K562 (cell line): ENCODE measurements around the gene SYS1. TPM values are rescaled to one million over a fixed set of nuclear protein-coding genes. Genes with fewer than 3 reads are reported as not detected.

Experiments
- ARHGAP35 ChIP-seq: fragments of 450-650 bp; IDR thresholded peaks from 2 replicates; pipeline ENCODE4 v1.6.1; 2018; ENCODE audit not compliant: partially characterized antibody
- ATF7 ChIP-seq: fragments of 450-650 bp; IDR thresholded peaks from 2 replicates; pipeline ENCODE4 v1.7.1; 2014; ENCODE audit warnings: mild to moderate bottlenecking, moderate library complexity
- DEAF1 ChIP-seq: fragments of 450-650 bp; formaldehyde crosslinking; IDR thresholded peaks from 2 replicates; pipeline ENCODE4 v1.4.0; 2020; ENCODE audit warnings: mild to moderate bottlenecking, moderate library complexity
- EP300 ChIP-seq: IDR thresholded peaks from 2 replicates; pipeline ENCODE4 v1.6.1; 2012; ENCODE audit warnings: low read length, improper control_type of control experiment
- HDGF ChIP-seq: fragments of 450-650 bp; IDR thresholded peaks from 2 replicates; pipeline ENCODE4 v1.6.1; 2016
- HSF4 ChIP-seq: fragments of 250-450 bp; sonication (Bioruptor Pico); IDR thresholded peaks from 2 replicates; pipeline ENCODE4 v2.1.2; 2022; ENCODE audit warnings: mild to moderate bottlenecking, moderate library complexity, borderline replicate concordance
- JUN ChIP-seq, 2 experiments: sonication (generic) in 1 of 2; formaldehyde crosslinking in 1 of 2; IDR thresholded peaks; 2 replicates each; pipeline versions ENCODE4 v1.6.1 to v1.8.0; 2012 to 2022; ENCODE audit warnings: borderline replicate concordance in 2 of 2, mild to moderate bottlenecking in 2 of 2, improper control_type of control experiment in 1 of 2, low read depth in 1 of 2, low read length in 1 of 2, missing genetic modification reagents in 1 of 2
- MEIS2 ChIP-seq: fragments of 450-650 bp; IDR thresholded peaks from 2 replicates; pipeline ENCODE4 v1.6.1; 2014; ENCODE audit warnings: mild to moderate bottlenecking; ENCODE audit not compliant: partially characterized antibody
- NUFIP1 ChIP-seq: fragments of 450-650 bp; IDR thresholded peaks from 2 replicates; pipeline ENCODE4 v1.6.1; 2018; ENCODE audit not compliant: partially characterized antibody
- RBFOX2 ChIP-seq: fragments of 200-400 bp; formaldehyde crosslinking; IDR thresholded peaks from 2 replicates; pipeline ENCODE4 v1.6.1; 2017; ENCODE audit warnings: low read depth, mild to moderate bottlenecking, low read length, moderate library complexity
- SLC30A9 ChIP-seq: fragments of 250-450 bp; sonication (Bioruptor Pico); IDR thresholded peaks from 2 replicates; pipeline ENCODE4 v1.8.0; 2022; ENCODE audit warnings: mild to moderate bottlenecking, moderate library complexity
- SRF ChIP-seq, 2 experiments: fragments of 250-450, 450-650 bp in 1 of 2; sonication (Bioruptor Pico) in 1 of 2; sonication (generic) in 1 of 2; formaldehyde crosslinking; IDR thresholded peaks; 2 replicates each; pipeline versions ENCODE4 v1.5.0 to v1.5.1; 2020 to 2022; ENCODE audit warnings: mild to moderate bottlenecking in 1 of 2, missing genetic modification reagents in 1 of 2
- TCF3 ChIP-seq: sonication (generic); formaldehyde crosslinking; IDR thresholded peaks from 2 replicates; pipeline ENCODE4 v1.4.0; 2020; ENCODE audit warnings: mild to moderate bottlenecking, missing genetic modification reagents
- THAP7 ChIP-seq: fragments of 250-450 bp; sonication (Bioruptor Pico); IDR thresholded peaks from 2 replicates; pipeline ENCODE4 v1.5.0; 2021
- TRIM24 ChIP-seq, 2 experiments: fragments of 450-650 bp; IDR thresholded peaks; 2 replicates each; pipeline ENCODE4 v1.6.1; 2016
- ZFX ChIP-seq: sonication (generic); formaldehyde crosslinking; IDR thresholded peaks from 2 replicates; pipeline ENCODE4 v1.8.0; 2022; ENCODE audit warnings: mild to moderate bottlenecking, missing genetic modification reagents, moderate library complexity
- polyA plus RNA-seq, 8 experiments: library from polyadenylated mRNA; depleted of rRNA in 4 of 8; stranded (reverse) in 5 of 8; unstranded in 3 of 8; fragments of >200 nt; fragmentation: Nextera tagmentation in 2 of 8; fragmentation: Illumina TruSeq in 1 of 8; extraction: Ambion mirVana in 2 of 8; extraction: Trizol in 1 of 8; gene quantifications; 2 replicates each; pipeline versions ENCODE4 v1.2.1 to v1.2.3, GENCODE V29; 2011 to 2014; ENCODE audit warnings: inconsistent platforms in 1 of 8, missing spikeins in 1 of 8
- total RNA-seq, 7 experiments: library from RNA; depleted of rRNA in 6 of 7; stranded (reverse); fragments of >200 nt in 6 of 7; fragmentation: Illumina TruSeq in 2 of 7; extraction: Trizol in 2 of 7; gene quantifications; 2 replicates each; pipeline versions ENCODE4 v1.2.1 to v1.2.3, GENCODE V29; 2011 to 2021; ENCODE audit warnings: low replicate concordance in 1 of 7
- TF ChIP-seq, protein P1 (sequence below): sonication (generic); formaldehyde crosslinking; IDR thresholded peaks from 2 replicates; pipeline ENCODE4 v1.8.1; 2022; ENCODE audit warnings: missing genetic modification reagents
- TF ChIP-seq, protein P2 (sequence below): fragments of 450-650 bp; formaldehyde crosslinking; IDR thresholded peaks from 2 replicates; pipeline ENCODE4 v1.4.0; 2022; ENCODE audit warnings: mild to moderate bottlenecking, moderate library complexity
- TF ChIP-seq, protein P3 (sequence below): fragments of 200-400 bp; formaldehyde crosslinking; IDR thresholded peaks from 2 replicates; pipeline ENCODE4 v1.6.1; 2017; ENCODE audit warnings: mild to moderate bottlenecking, low read depth, low read length, moderate library complexity
- TF ChIP-seq, protein P4 (sequence below), 2 experiments: fragments of 450-650 bp; IDR thresholded peaks; 2 replicates each; pipeline ENCODE4 v1.6.1; 2016

Gene SYS1
- total and polyA plus RNA-seq, 9 of the 15 experiments (the other 6 are each of a cell fraction or from before 2014, with no cell fraction given), result 11.1 to 25.2 (median 17.5) TPM

DNA sequence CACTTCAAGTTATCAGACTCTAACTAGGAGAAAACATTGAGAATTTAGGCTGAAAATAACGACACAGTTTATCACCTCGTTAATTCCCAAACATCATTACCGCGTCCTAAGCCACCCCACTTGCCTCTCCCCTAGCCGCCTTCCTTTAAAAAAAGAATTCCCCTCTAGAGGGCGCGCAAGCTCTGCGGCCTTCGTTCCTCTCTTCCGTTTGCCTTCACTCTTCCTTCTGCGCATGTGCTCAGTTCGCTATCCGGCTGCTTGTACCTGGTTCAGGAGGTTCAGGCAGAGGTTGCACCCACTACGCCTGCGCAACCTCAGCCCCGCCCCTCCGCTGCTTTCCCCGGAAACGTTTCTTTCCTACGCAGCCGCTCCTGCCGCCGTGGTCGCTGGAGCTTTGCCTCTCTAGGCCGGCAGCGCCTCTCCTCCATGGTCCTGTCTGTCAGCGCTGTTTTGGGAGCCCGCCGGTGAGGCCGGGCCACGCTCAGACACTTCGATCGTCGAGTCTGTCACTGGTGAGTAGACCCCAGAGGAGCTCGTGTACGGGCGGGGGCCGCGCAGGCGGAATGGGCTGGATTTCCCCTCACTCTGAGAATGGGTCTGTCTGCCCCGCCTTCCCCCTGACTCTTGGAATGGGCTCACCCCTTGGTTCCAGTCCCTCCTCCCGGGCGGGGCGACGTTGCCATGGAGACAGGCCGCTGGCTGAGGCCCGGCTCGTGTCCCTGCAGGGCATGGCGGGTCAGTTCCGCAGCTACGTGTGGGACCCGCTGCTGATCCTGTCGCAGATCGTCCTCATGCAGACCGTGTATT, at the start of gene SYS1 (continued):
- TF ChIP-seq DEAF1 (CRISPR knock-in tag) (peak; percentile 45; the same call in 1 of the 2 replicates), JUN (IDR thresholded peaks at IDR 0.05; ENCODE audit: borderline replicate concordance, low read depth, low read length) (no peak), JUN (CRISPR knock-in tag; IDR thresholded peaks at IDR 0.05; ENCODE audit: borderline replicate concordance) (no peak), HDGF (no peak), THAP7 (CRISPR knock-in tag) (no peak), SLC30A9 (no peak), EP300 (no peak; the same call in 1 of the 2 replicates), HSF4 (no peak), RBFOX2 (peak; percentile 98), TCF3 (CRISPR knock-in tag) (0 out of 2 replicates have a peak, but pooled peaks have one; percentile 2), TRIM24 (IDR thresholded peaks at IDR 0.05) (no peak), MEIS2 (peak; percentile 96), ZFX (CRISPR knock-in tag) (peak; percentile 86), ATF7 (peak; percentile 99), NUFIP1 (no peak), ARHGAP35 (no peak), SRF (CRISPR knock-in tag; IDR thresholded peaks at IDR 0.05) (no peak)
- TF ChIP-seq, protein P1, sequence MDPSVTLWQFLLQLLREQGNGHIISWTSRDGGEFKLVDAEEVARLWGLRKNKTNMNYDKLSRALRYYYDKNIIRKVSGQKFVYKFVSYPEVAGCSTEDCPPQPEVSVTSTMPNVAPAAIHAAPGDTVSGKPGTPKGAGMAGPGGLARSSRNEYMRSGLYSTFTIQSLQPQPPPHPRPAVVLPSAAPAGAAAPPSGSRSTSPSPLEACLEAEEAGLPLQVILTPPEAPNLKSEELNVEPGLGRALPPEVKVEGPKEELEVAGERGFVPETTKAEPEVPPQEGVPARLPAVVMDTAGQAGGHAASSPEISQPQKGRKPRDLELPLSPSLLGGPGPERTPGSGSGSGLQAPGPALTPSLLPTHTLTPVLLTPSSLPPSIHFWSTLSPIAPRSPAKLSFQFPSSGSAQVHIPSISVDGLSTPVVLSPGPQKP (CRISPR knock-in tag), result no peak
- TF ChIP-seq, protein P2, sequence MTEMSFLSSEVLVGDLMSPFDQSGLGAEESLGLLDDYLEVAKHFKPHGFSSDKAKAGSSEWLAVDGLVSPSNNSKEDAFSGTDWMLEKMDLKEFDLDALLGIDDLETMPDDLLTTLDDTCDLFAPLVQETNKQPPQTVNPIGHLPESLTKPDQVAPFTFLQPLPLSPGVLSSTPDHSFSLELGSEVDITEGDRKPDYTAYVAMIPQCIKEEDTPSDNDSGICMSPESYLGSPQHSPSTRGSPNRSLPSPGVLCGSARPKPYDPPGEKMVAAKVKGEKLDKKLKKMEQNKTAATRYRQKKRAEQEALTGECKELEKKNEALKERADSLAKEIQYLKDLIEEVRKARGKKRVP (CRISPR knock-in tag), result no peak
- TF ChIP-seq, protein P3, sequence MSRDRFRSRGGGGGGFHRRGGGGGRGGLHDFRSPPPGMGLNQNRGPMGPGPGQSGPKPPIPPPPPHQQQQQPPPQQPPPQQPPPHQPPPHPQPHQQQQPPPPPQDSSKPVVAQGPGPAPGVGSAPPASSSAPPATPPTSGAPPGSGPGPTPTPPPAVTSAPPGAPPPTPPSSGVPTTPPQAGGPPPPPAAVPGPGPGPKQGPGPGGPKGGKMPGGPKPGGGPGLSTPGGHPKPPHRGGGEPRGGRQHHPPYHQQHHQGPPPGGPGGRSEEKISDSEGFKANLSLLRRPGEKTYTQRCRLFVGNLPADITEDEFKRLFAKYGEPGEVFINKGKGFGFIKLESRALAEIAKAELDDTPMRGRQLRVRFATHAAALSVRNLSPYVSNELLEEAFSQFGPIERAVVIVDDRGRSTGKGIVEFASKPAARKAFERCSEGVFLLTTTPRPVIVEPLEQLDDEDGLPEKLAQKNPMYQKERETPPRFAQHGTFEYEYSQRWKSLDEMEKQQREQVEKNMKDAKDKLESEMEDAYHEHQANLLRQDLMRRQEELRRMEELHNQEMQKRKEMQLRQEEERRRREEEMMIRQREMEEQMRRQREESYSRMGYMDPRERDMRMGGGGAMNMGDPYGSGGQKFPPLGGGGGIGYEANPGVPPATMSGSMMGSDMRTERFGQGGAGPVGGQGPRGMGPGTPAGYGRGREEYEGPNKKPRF, result no peak
- TF ChIP-seq, protein P4, sequence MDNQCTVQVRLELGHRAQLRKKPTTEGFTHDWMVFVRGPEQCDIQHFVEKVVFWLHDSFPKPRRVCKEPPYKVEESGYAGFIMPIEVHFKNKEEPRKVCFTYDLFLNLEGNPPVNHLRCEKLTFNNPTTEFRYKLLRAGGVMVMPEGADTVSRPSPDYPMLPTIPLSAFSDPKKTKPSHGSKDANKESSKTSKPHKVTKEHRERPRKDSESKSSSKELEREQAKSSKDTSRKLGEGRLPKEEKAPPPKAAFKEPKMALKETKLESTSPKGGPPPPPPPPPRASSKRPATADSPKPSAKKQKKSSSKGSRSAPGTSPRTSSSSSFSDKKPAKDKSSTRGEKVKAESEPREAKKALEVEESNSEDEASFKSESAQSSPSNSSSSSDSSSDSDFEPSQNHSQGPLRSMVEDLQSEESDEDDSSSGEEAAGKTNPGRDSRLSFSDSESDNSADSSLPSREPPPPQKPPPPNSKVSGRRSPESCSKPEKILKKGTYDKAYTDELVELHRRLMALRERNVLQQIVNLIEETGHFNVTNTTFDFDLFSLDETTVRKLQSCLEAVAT (IDR thresholded peaks at IDR 0.05), result peak in 1 of 2 experiments; percentile 9; a peak in 1 of 4 replicates
